Left colon (tissue), 2 donors: ENCODE data around the gene DLGAP1. TPM values are rescaled to one million over a fixed set of nuclear protein-coding genes. Genes with fewer than 3 reads are reported as not detected.
"Not testable (repeated sequence)": the region's sequence is repeated elsewhere in the genome, so short reads cannot be mapped to it uniquely, and the experiment has no call there.

Experiments used
- ATAC-seq: fragments of 200-7000 bp; cut with Tn5 transposase; one replicate; pipeline ENCODE4 v1.9.1; 2020; ENCODE audit warnings: mild to moderate bottlenecking, moderate library complexity
- DNase-seq, 2 donors: peaks; one replicate each; pipeline ENCODE4 v3.0.0-alpha.2; 2020
- intact Hi-C, 2 donors: fragments of 100-400 bp; cut with DNase I in 1 of 2; cut with micrococcal nuclease in 1 of 2; formaldehyde crosslinking; loops; one replicate each; pipeline versions ENCODE4 v1.11.2 to v1.14.0; 2022; cut with DNase I, micrococcal nuclease
- total RNA-seq, 2 donors: library from RNA; stranded (reverse); fragmentation: NEBNext Ultra II Directional; extraction: Animal tissue kit (Norgen Biotek cat#: 25700); gene quantifications; one replicate each; pipeline ENCODE4 v1.2.1, GENCODE V29; 2021
- donor health status: DM: no; HTN: no; CAD: no.
- donor health status: DM: yes; HTN: yes; CAD: no.

The DLGAP1 gene
- total RNA-seq, 2 donors from 2014 or later = 0.95 to 2.2 TPM

DNA sequence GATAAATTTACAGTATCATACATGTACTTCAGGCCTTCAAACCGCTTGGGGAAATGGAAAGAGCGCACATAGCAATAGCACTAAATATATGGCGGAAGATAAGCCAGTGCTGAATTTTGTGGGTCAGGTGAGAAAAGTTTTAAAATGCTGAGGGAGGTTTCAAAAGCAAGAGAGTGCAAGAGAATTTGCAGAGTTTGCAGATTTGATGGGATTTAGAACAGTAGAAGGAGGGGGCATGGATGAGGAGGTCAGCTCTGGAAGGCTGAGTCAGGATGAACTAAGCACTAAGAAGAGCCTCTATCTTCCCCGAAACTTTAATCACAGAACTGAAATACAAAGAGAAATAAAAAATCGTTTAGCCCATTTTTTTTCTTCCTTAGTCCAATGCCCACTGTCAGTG is 145.9 kb downstream of the DLGAP1 start:
- intact Hi-C loops = no loop called here
- ATAC-seq = no peak

DNA sequence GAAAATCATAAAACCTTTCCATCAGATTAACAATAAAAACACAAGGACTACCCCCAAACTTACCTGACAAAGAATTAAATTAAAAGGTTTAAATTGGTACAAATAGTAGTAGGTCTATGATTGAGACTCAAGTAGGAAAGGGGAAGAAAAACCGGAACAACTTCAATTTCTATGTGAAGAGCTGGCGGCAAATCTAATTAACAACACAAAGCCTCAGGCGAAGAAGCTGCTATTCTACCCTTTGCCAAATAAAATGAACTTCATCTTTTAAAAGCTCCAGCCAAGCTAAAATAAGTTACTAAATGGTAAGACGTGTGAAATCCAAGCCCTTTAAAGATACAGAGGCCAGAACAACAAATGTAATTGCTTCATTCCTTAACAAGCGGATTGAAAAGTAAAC is 146.5 kb downstream of the DLGAP1 start:
- ATAC-seq (no peak), DNase-seq (no peak)
- intact Hi-C loops = no loop called here

More for the DNA sequence above, 145.9 kb downstream of the DLGAP1 start:
- no peak for DNase-seq

DNA sequence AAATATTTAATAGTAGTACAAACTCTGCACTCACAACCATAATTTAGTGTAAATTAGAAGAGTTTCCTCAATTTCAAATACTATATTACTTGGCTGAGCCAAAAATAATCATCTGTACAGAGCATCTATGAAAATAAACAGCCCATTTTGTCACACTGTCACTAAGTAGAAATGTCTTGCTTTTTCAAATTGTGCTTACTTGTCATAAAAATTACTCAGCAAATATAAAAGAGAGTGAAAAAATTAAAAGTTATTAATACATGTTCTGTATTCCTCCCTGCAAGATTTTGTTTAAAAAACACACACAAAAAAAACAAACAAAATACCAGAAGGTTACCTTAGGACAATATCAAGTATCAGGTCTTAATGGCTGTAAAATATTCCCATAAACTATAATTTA is 155.7 kb downstream of the DLGAP1 start:
- no peak for DNase-seq
- intact Hi-C loops = no loop called here

DNA sequence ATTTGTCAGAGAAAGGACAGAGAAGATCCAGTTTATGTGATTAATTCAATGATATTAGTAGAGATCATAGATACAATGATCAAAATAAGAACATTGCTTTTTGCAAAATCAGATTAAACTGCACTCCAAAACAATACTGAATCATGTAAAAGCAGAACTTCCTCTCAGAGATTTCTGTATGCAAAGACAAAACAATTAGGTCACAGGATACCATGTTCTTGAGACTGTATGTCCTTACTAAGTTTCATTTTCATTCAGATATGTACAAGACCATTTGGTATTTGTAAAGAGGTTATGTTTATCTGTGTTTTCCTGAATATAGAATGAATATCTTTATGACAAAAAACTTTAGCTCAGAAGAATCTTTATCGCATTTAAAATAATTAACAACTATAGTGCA is 161.8 kb downstream of the DLGAP1 start:
- no peak for ATAC-seq
- no peak for DNase-seq
- intact Hi-C loops = no loop called here

More for the DNA sequence above, 155.7 kb downstream of the DLGAP1 start:
- ATAC-seq = no peak

DNA sequence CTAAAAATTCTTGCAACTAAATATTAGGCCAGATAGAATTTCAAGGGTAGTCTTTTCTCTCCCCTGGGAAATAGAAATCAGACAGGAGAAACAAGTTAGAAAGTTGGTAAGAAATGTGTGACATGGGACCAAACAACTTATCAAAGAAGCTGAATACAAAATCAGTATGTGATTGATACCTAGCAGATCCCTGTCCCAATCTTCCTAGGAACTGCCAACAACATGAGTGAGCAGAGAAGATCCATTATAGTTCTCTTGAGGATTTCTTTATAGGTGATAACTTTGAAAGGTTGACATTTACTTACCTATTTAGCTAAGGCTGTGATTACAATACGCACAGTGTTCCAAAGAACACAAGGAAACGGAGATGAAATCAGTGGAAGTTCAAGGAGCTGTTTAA is 162.4 kb downstream of the DLGAP1 start:
- DNase-seq (no peak), ATAC-seq (no peak)
- intact Hi-C loops = no loop called here

DNA sequence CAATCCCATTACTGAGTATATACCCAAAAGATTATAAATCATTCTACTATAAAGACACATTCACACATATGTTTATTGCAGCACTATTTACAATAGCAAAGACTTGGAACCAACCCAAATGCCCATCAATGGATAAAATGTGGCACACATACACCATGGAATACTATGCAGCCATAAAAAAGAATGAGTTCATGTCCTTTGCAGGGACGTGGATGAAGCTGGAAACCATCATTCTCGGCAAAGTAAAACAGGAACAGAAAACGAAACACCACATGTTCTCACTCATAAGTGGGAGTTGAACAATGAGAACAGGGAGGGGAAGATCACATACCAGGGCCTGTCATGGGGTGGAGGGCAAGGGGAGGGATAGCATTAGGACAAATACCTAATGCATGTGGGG is 167.8 kb downstream of the DLGAP1 start:
- ATAC-seq, intact Hi-C loops, DNase-seq: not testable (repeated sequence)

DNA sequence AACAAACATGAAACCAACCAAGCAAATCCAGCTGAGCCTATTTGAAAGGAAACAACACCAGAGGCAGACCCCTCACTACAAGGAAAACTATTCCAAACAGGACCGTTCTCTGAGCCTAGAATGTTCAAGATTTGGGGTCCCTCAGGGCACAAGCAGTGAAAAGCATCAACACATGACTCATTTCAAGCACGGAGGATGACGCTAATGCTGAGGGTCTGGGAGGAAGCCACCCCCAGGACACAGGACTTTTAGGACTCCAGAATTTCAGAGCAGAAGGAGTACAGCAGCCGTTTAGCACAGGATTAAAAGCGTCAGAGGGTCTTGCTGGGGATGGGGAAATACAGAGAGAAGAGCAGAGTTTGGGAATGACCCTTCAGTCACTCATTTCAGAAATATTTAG is 168.9 kb downstream of the DLGAP1 start:
- DNase-seq = no peak
- intact Hi-C loops = no loop called here
- no peak for ATAC-seq

DNA sequence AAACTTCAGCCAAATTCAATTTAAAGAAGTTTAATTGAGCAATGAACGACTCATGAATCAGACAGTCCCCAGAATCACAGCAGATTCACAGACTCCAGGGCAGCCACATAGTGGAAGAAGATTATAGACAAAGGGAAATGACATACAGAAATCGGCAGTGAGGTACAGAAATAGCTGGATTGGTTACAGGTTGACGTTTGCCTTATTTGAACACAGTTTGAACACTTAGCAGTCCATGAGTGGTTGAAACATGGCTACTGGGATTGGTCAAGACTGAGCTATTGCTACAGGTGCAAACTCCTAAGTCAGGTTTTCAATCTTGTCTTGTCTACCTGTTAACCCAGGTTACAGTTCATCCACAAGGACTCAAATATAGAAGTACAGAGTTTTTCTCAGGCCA is 169.6 kb downstream of the DLGAP1 start:
- ATAC-seq = no peak
- DNase-seq = no peak
- intact Hi-C loops = no loop called here

DNA sequence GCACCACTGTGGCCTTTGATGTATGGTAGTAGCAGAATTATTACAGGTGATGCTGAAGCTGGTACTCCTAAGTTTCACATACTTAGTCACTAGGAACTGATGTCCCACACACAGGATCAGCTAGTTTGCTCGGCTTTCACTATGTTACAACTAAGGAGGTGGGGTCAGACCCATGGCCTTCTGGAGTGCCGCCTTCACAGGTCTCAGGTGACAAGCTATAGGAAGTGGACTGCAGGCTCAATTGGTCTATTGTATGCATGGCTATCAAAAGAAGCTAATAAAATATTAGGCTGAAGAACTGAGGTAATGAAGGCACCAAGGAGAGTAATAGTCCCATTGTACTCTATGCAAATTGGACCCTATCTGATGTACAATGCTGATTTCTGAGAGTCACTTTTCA is 170.6 kb downstream of the DLGAP1 start:
- DNase-seq (no peak), ATAC-seq (no peak)
- intact Hi-C loops = no loop called here

DNA sequence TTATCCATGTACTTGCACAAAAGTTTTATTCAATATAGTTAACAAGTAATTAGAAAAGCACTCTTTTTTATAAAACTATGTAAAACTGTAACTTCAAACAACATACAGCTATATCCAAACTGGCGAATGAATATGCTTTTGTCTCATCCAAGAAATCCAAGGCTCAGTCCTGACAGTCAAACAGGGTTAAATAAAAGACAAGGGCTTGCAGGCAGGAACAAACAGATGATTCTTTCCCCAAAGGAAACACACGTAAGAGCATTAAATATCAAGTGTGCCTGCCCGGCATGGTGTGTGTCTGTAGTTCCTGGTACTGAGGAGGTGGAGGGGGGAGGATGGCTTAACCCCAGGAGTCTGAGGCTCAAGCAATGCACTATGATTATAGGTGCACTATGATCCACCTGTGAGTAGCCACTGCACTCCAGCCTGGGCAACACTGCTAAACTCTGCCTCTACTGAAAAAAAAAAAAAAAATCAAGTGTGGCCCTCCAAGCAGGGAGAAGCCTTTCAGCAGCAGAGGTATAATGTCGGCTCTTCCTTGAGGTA is 171.3 kb downstream of the DLGAP1 start:
- ATAC-seq (no peak), DNase-seq (no peak)
- intact Hi-C loops = no loop called here

DNA sequence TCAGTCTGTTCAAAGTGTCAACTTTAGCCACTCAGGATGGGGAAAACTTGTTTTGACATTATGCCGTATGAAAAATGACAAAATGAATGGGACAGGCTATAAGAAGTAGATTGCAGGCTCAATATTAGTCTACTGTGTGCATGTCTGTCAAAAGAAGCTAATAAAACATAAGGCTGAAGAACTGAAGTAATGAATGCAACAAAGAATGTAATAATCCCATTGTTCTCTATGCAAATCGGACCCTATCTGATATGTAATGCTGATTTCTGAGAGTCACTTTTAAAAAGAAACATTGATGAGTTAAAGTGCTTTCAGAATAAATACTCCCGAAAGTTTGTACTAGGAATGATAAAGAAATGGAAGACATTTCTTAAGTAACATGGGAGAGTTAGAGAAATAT is 172.2 kb downstream of the DLGAP1 start:
- no peak for DNase-seq
- intact Hi-C loops = no loop called here
- no peak for ATAC-seq

DNA sequence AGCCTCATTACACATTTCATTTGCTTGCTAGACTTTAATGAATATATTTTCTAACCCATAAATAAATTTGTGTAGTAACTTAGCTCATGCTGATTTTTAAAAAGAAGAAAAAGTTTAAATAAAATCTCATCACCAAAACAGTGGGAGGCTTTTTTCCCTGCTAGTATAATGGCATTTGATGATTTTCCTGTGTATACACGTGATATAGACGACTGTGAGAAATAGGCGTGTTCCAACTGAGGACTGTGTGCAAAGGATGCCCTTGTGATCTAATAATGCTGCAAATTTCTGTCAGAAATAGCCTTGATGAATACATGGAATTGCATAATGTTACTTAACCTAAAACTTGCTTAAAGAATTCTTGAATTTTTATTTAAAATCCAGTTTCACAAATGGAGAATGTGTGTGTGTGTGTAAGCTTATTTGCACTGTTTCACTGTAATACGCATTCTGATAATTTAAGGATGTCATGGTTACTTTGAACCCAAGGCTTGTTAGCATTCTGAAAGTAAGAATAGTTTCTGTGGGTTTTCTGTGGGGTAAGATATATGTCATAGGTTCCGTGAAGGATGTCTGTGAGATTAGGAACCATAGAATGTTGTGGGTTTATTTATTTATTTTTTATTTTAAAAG is 178.0 kb downstream of the DLGAP1 start:
- intact Hi-C loops = no loop called here
- DNase-seq = no peak
- ATAC-seq = no peak

DNA sequence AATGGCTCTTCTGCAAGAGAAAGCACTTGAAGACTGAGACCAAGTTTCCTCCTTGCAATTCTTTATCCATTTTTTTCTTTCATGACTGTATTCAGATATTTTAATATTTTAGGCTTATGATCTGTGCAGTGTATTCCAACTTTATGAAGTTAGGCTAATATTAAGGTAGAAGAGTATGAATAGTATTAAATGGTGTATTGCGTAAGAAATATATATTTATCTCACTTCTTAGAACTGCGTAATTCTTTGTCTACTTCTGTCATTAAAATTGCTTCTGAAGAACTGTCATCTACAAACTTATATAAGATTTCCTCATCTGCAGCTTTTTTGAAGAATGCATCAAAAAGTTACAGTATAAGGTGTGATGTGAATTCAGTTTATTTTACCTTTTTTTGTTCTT is 183.2 kb downstream of the DLGAP1 start:
- ATAC-seq (no peak), DNase-seq (no peak)
- intact Hi-C loops = no loop called here

DNA sequence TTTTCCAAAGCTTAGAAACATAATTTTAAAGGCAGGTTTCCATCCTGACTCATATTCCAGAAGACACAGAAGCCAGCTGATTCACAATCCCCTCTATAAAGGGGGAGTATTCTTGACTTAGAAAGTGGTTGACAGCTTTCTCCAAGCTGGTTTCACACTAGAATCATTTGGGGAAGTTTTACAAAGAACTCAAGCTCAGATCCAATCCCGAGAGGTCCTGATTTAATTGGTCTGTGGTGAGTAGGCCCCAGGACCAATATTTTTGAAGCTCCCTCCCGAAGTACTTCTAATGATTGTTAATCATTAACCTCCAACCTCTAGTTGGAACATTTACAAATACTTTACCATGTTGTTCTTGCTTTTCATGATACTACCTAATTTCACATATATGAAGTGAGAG is 184.1 kb downstream of the DLGAP1 start:
- intact Hi-C loops = no loop called here
- ATAC-seq = no peak

DNA sequence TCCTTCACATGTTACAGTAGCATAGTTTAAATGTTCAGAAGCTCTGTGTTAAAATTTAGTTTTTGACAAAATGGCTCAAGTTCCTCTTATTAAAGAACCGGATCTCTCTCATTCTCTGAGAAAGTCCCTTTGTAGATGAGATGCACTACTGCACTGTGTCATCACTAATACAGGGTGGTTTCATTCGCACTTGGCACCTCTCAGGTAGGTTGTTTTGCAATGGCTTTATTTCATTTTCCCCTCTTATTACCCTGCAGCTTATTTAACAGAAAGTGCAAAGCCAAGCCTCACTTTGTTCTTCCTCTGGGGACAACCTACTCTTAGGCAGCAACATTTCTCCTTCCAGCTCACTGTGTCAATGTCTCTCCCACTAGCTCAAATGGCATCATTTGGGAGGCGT is 185.1 kb downstream of the DLGAP1 start:
- intact Hi-C loops = no loop called here
- ATAC-seq = no peak
- no peak for DNase-seq

More for the DNA sequence above, 184.1 kb downstream of the DLGAP1 start:
- DNase-seq = no peak

DNA sequence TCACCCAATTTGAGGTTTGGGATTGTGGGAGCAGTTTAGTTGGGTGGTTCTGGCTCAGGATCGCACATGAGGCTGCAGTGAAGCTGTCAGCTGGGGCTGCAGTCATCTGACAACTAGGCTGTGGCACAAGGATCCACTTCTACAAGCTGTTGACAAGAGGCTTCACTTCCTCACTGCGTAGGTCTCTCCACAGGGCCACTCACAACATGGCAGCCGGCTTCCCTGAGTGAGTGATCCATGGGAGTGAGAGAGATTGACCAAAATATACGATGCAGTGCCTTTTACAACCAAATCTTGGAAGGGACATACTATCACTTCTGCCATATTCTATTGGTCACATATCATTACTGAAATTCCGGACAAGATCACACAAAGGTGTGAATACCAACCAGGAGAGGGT is 187.5 kb downstream of the DLGAP1 start:
- DNase-seq (no peak), ATAC-seq (no peak)
- intact Hi-C loops = no loop called here

DNA sequence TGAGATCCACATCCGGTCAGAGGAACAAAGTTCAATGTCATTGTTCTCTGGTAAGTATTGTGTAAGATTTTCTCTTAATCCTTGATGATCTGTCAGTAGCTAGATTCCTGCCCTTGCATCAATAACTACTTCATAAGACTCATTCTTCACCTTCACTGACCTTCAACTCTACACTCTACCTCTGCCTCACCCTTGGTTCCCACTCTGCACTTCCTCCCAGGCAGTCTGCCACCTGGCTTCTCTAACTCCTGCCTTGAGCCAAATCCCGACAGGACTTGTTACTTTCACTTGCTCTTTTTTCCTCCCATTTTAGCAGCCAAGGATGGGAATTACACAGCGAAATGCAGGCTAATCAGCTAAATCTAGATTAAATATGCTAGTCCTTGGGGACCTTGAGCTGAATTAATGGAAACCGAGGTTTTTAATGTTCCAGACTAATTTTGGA is 190.7 kb downstream of the DLGAP1 start:
- no peak for ATAC-seq
- intact Hi-C loops = no loop called here
- no peak for DNase-seq

DNA sequence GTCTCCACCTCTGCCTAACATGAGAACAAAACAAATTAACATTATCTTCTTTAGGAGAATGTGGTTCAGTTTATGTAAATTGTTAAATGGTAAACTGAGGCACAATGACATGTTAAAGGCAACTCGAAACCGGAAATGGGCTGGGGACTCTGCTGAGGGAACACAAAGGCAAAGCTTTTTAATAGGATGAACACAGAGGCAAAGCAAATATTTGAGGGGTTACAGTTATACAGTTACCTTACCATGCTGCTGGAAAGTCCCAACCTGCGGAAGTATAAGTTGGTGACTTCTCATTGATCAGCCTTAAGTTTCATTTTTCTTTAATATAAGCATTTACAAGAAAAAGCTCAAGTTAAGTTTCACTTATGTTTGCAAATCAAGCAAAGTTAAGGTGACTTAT is 195.0 kb downstream of the DLGAP1 start:
- intact Hi-C loops = no loop called here
- DNase-seq (no peak), ATAC-seq (no peak)

DNA sequence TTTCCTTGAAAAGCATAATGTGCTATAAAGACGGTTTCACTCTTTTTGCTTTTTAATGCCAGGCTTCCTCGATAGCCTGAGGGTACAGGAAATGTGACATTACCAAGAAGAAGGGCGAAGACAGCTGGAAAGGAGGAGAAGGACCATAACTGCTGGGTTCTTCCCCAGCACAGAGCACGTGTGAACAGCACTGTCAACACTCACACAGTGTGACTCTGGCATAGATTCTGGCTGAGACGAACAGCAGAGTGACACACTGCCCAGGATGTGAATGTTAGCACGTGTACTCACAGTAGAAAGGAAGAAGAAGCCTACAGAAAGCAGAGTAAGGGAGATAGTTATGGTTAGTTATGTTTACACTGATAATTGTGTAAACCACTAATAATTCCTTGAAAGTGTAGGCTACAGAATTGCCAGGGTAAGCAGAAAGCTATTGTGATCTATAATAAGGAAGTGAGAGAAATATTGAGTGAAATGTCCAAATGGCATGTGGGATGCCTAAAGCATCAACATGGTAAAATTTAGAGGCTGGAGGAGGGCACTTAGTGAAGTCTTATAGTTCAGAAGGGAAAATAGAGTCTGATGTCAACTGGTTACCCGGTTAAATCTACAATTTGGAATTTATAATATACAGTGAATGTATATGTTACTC is 198.2 kb downstream of the DLGAP1 start:
- intact Hi-C loops = no loop called here
- no peak for DNase-seq
- no peak for ATAC-seq

DNA sequence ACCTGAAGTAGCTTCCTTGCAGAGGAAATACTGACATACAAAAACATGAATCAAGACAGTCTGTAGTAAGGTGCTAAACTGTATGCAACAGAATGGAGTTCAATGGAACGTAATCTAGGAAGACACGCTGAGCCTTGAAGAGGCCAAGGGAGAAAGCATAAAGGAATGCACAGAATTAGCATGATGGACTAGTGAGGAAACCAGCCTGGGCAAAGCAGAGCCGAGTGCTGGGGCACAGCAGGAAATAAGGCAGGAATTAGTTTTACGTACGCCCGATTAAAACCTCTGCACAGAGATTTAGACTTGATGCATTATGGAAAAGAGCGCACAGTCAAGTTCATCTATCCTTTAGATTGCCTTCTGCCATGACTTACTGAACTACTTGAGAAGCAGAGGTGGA is 200.3 kb downstream of the DLGAP1 start:
- ATAC-seq (no peak), DNase-seq (no peak)
- intact Hi-C loops = no loop called here

DNA sequence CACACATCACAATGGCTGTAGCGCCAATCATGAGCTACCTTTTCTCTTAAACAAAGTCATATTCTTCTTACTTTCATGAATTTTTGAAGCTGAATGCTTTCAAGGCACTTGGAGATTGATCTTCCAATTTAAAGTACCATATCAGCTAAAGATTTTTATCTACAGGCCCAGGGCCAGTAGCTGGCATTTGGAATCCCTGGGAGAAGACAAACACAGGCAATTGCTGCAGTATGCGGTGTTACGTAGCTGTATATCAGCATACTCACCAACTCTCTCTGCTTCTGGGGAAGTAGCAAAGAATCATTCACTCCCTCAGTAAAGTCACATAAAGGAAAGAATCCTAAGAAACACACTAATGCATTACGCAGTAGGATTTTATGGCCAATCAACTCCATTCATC is 202.3 kb downstream of the DLGAP1 start:
- ATAC-seq = no peak
- DNase-seq = no peak
- intact Hi-C loops = no loop called here
